WTC11 (cell line): ENCODE results near the gene VCAN. TPM values are rescaled to one million over a fixed set of nuclear protein-coding genes. Genes with fewer than 3 reads are reported as not detected.

ENCODE experiments used
- ATAC-seq: fragments of 200-7000 bp; cut with Tn5 transposase; 2 replicates; pipeline ENCODE4 v1.10.0; 2021; ENCODE audit warnings: mild to moderate bottlenecking, moderate library complexity
- CTCF ChIA-PET: fragments of 300-600 bp; sonication (Branson Sonifier 250); formaldehyde crosslinking; loops from one replicate; lab custom pipeline; 2021; ENCODE audit warnings: antibody characterized with exemption; lab: Charles Lee
- POLR2A ChIA-PET: fragments of 350-600 bp; sonication (Branson Sonifier 250); formaldehyde crosslinking; loops from one replicate; lab custom pipeline; 2021; ENCODE audit warnings: antibody characterized with exemption; lab: Charles Lee
- DNase-seq: peaks from one replicate; pipeline ENCODE4 v3.0.0; 2021; ENCODE audit warnings: low spot score
- H3K27ac Mint-ChIP-seq: 2 replicates; pipeline ENCODE4 v1.8.0; 2021; ENCODE audit warnings: mixed read lengths
- H3K27me3 Mint-ChIP-seq: 2 replicates; pipeline ENCODE4 v1.8.0; 2021; ENCODE audit warnings: low read depth, mild to moderate bottlenecking, moderate library complexity, mixed read lengths
- H3K36me3 Mint-ChIP-seq: 2 replicates; pipeline ENCODE4 v1.8.0; 2021; ENCODE audit warnings: mixed read lengths
- H3K4me1 Mint-ChIP-seq: 2 replicates; pipeline ENCODE4 v1.8.0; 2022; ENCODE audit warnings: mixed read lengths
- H3K4me3 Mint-ChIP-seq: 2 replicates; pipeline ENCODE4 v1.8.0; 2021; ENCODE audit warnings: mild to moderate bottlenecking, moderate library complexity, mixed read lengths
- H3K9me3 Mint-ChIP-seq: 2 replicates; pipeline ENCODE4 v1.8.0; 2021; ENCODE audit warnings: mixed read lengths
- ARID4B ChIP-seq: sonication (generic); formaldehyde crosslinking; IDR thresholded peaks from 2 replicates; pipeline ENCODE4 v1.8.0; 2023; ENCODE audit warnings: missing genetic modification reagents, mild to moderate bottlenecking, borderline replicate concordance
- ATF6 ChIP-seq: sonication (generic); formaldehyde crosslinking; IDR thresholded peaks from 2 replicates; pipeline ENCODE4 v1.8.1; 2023; ENCODE audit warnings: mild to moderate bottlenecking, missing genetic modification reagents
- E2F1 ChIP-seq: sonication (generic); formaldehyde crosslinking; IDR thresholded peaks from 2 replicates; pipeline ENCODE4 v1.8.0; 2022; ENCODE audit warnings: mild to moderate bottlenecking, missing genetic modification reagents
- ELF4 ChIP-seq: sonication (generic); formaldehyde crosslinking; IDR thresholded peaks from 2 replicates; pipeline ENCODE4 v1.8.1; 2022; ENCODE audit warnings: low read depth, mild to moderate bottlenecking, moderate library complexity, missing genetic modification reagents
- ESRRA ChIP-seq: sonication (generic); formaldehyde crosslinking; IDR thresholded peaks from 2 replicates; pipeline ENCODE4 v1.8.1; 2022; ENCODE audit warnings: mild to moderate bottlenecking, missing genetic modification reagents, borderline replicate concordance
- HMGXB4 ChIP-seq: sonication (generic); formaldehyde crosslinking; IDR thresholded peaks from 2 replicates; pipeline ENCODE4 v1.8.1; 2023; ENCODE audit warnings: mild to moderate bottlenecking, moderate library complexity, missing genetic modification reagents
- IRF2 ChIP-seq: sonication (generic); formaldehyde crosslinking; IDR thresholded peaks from 2 replicates; pipeline ENCODE4 v1.8.0; 2022; ENCODE audit warnings: low read depth, missing genetic modification reagents, borderline replicate concordance
- MAX ChIP-seq: sonication (generic); formaldehyde crosslinking; IDR thresholded peaks from 2 replicates; pipeline ENCODE4 v1.8.0; 2022; ENCODE audit warnings: mild to moderate bottlenecking, missing genetic modification reagents
- MYBL2 ChIP-seq: sonication (generic); formaldehyde crosslinking; IDR thresholded peaks from 2 replicates; pipeline ENCODE4 v1.8.1; 2023; ENCODE audit warnings: mild to moderate bottlenecking, moderate library complexity, missing genetic modification reagents
- NFE2L1 ChIP-seq: sonication (generic); formaldehyde crosslinking; IDR thresholded peaks from 2 replicates; pipeline ENCODE4 v1.8.1; 2023; ENCODE audit warnings: missing genetic modification reagents
- NR3C1 ChIP-seq: sonication (generic); formaldehyde crosslinking; conservative IDR thresholded peaks from 2 replicates; pipeline ENCODE4 v1.8.1; 2023; ENCODE audit warnings: low read depth, mild to moderate bottlenecking, missing genetic modification reagents
- RELA ChIP-seq: sonication (generic); formaldehyde crosslinking; IDR thresholded peaks from 2 replicates; pipeline ENCODE4 v1.8.1; 2022; ENCODE audit warnings: missing genetic modification reagents, mild to moderate bottlenecking, borderline replicate concordance
- TEAD4 ChIP-seq: sonication (generic); formaldehyde crosslinking; IDR thresholded peaks from 2 replicates; pipeline ENCODE4 v1.8.0; 2022; ENCODE audit warnings: mild to moderate bottlenecking, missing genetic modification reagents
- TP53 ChIP-seq: sonication (generic); formaldehyde crosslinking; IDR thresholded peaks from 2 replicates; pipeline ENCODE4 v1.8.1; 2023; ENCODE audit warnings: mild to moderate bottlenecking, missing genetic modification reagents
- ZMAT4 ChIP-seq: fragments of 250-450 bp; sonication (Bioruptor Pico); IDR thresholded peaks from 2 replicates; pipeline ENCODE4 v1.9.0; 2021; ENCODE audit warnings: mild to moderate bottlenecking
- ZNF121 ChIP-seq: sonication (generic); formaldehyde crosslinking; IDR thresholded peaks from 2 replicates; pipeline ENCODE4 v1.8.0; 2023; ENCODE audit warnings: missing genetic modification reagents
- ZNF138 ChIP-seq: sonication (generic); formaldehyde crosslinking; conservative IDR thresholded peaks from 2 replicates; pipeline ENCODE4 v1.8.1; 2022; ENCODE audit warnings: mild to moderate bottlenecking, moderate library complexity, missing genetic modification reagents
- ZNF532 ChIP-seq: fragments of 250-450 bp; sonication (Bioruptor Pico); IDR thresholded peaks from 2 replicates; pipeline ENCODE4 v1.9.0; 2021; ENCODE audit warnings: mild to moderate bottlenecking, borderline replicate concordance
- total RNA-seq: library from RNA; stranded (reverse); gene quantifications from 3 replicates; pipeline ENCODE4 v1.2.3, GENCODE V29; 2021

Gene VCAN
- total RNA-seq, 1 experiment from 2014 or later: 276 TPM

GRCh38 chr5:83474991-83475390 is 3.4 kb downstream of the VCAN start:
- TF ChIP-seq ZNF532 (no peak), ZMAT4 (CRISPR knock-in tag) (no peak), TEAD4 (no peak), HMGXB4 (CRISPR knock-in tag) (no peak), NR3C1 (no peak), ESRRA (CRISPR knock-in tag) (no peak), E2F1 (CRISPR knock-in tag) (no peak), ATF6 (no peak)
- DNase-seq (peak; percentile 32), ATAC-seq (no peak)
- CTCF ChIA-PET: interaction anchor here (0.5 to 1.1 kb wide), 4 partner anchors 11 to 392 kb away, joined by 3 to 4 read pairs (median 3); no protein-coding TSS in a partner anchor
- POLR2A ChIA-PET: interaction anchor here (0.9 to 1.4 kb wide), 6 partner anchors 9 to 1163 kb away, joined by 3 to 5 read pairs (median 3); partner anchors contain the start of genes TMEM167A and XRCC4
- Mint-ChIP-seq H3K4me1 (peaks cover 49% of the 10 kb centered on the region), H3K9me3 (no peaks in the 10 kb centered on the region), H3K4me3 (peak overlapping the region; percentile 85), H3K27ac (peak overlapping the region; percentile 94), H3K27me3 (no peaks in the 10 kb centered on the region), H3K36me3 (peaks cover 14% of the 10 kb centered on the region)

- ChIA-PET CTCF (interaction anchor here (0.8 to 1.1 kb wide), 3 partner anchors 10 to 45 kb away, joined by 3 to 4 read pairs (median 3); no protein-coding TSS in a partner anchor), POLR2A (interaction anchor here (1.0 to 1.4 kb wide), 4 partner anchors 11 to 1164 kb away, joined by 3 to 5 read pairs (median 3); partner anchors contain the start of genes TMEM167A and XRCC4)
- DNase-seq (no peak), ATAC-seq (no peak)
- H3K9me3 Mint-ChIP-seq: no peaks in the 10 kb centered on the region
- peak overlapping the region; percentile 85 for H3K4me3 Mint-ChIP-seq
- peak overlapping the region; percentile 94 for H3K27ac Mint-ChIP-seq
- H3K4me1 Mint-ChIP-seq: peaks cover 49% of the 10 kb centered on the region
- no peaks in the 10 kb centered on the region for H3K27me3 Mint-ChIP-seq
- peaks cover 17% of the 10 kb centered on the region for H3K36me3 Mint-ChIP-seq
- TF ChIP-seq MYBL2 (CRISPR knock-in tag) (no peak), ARID4B (CRISPR knock-in tag) (no peak), MAX (CRISPR knock-in tag) (no peak), ELF4 (CRISPR knock-in tag) (no peak), ZNF138 (CRISPR knock-in tag) (no peak), ZNF121 (CRISPR knock-in tag) (no peak), TP53 (CRISPR knock-in tag) (no peak), NFE2L1 (CRISPR knock-in tag) (no peak), RELA (CRISPR knock-in tag) (no peak), IRF2 (CRISPR knock-in tag) (no peak), E2F1 (CRISPR knock-in tag) (no peak)
Measured at GRCh38 chr5:83475391-83475863, 3.9 kb downstream of the VCAN start.
